Measurements from ENCODE around the gene TSPAN18. TPM values are rescaled to one million over a fixed set of nuclear protein-coding genes. Genes with fewer than 3 reads are reported as not detected.

The TSPAN18 gene
- total and polyA plus RNA-seq, 2 of the 4 experiments (the other 2 are of a cell fraction), result 0.36 to 1.1 TPM

- dilution Hi-C loops (cut with HindIII; ENCODE audit: low sequenced_read_pairs, unreplicated experiment), result no loop called here
- Histone ChIP-seq H2BK120ac (ENCODE audit: low read depth, low read length) (no peak overlapping the region), H4K5ac (ENCODE audit: low read depth, low read length) (no peak overlapping the region), H2BK15ac (ENCODE audit: low read depth, low read length) (no peak overlapping the region), H3K23ac (ENCODE audit: low read depth, low read length) (no peak overlapping the region), H3K9ac (ENCODE audit: low read depth, low read length) (no peak overlapping the region), H2AFZ (replicated peaks; ENCODE audit: low read length, poor library complexity) (no peak overlapping the region), H3K4me1 (ENCODE audit: control insufficient read depth, insufficient read depth, low read length) (no peaks in the 10 kb centered on the region), H2AK5ac (ENCODE audit: low read depth, low read length) (no peak overlapping the region), H3K4me2 (ENCODE audit: low read depth, low read length) (no peak overlapping the region), H3K36me3 (ENCODE audit: control insufficient read depth, insufficient read depth, low read length) (no peaks in the 10 kb centered on the region), H3K9me1 (ENCODE audit: insufficient read depth, low read length) (no peaks in the 10 kb centered on the region), H3K27ac (ENCODE audit: insufficient read depth, low read length) (no peak overlapping the region), H4K91ac (ENCODE audit: insufficient read depth, low read depth, low read length) (no peak overlapping the region), H4K20me1 (ENCODE audit: insufficient read depth, low read length) (no peaks in the 10 kb centered on the region), H2AK9ac (replicated peaks; ENCODE audit: low read depth, low read length, poor library complexity) (no peak overlapping the region), H3K14ac (replicated peaks; ENCODE audit: low read depth, low read length) (no peak overlapping the region), H2BK20ac (ENCODE audit: low read depth, low read length) (no peak overlapping the region), H3K4me3 (ENCODE audit: insufficient read depth, low read depth, low read length) (no peak overlapping the region), H3K27me3 (ENCODE audit: control insufficient read depth, insufficient read depth, low read length) (peaks cover 26% of the 10 kb centered on the region), H3K4ac (ENCODE audit: low read depth, low read length) (no peak overlapping the region), H3K79me1 (ENCODE audit: low read depth in 1 of 2, low read length in 2 of 2) (no peaks in the 10 kb centered on the region), H3K9me3 (ENCODE audit: control insufficient read depth, insufficient read depth, low read length) (no peaks in the 10 kb centered on the region), H2BK5ac (ENCODE audit: low read depth, low read length, poor library complexity, severe bottlenecking) (no peak overlapping the region), H3K56ac (ENCODE audit: extremely low read depth, insufficient read depth, low read length) (no peak overlapping the region), H3K18ac (ENCODE audit: low read depth, low read length) (no peak overlapping the region), H4K8ac (ENCODE audit: low read depth in 2 of 2, low read length in 2 of 2) (no peak overlapping the region)
- in situ Hi-C loops (cut with MboI; ENCODE audit: low sequenced_read_pairs), result no loop called here
- ATAC-seq (ENCODE audit: low read depth), result no peak
- POLR2A ChIA-PET (ENCODE audit: unreplicated experiment), result no interaction called here
- intact Hi-C loops (cut with micrococcal nuclease), result no loop called here
- no peak for TF ChIP-seq FOS (IDR thresholded peaks at IDR 0.05; ENCODE audit: low read depth, low read length)
- no peak for TF ChIP-seq CHD1 (IDR thresholded peaks at IDR 0.05; ENCODE audit: low read depth, low read length)
- TF ChIP-seq NFE2L2 (IDR thresholded peaks at IDR 0.05; ENCODE audit: low read depth, low read length), result no peak
- no peak for TF ChIP-seq USF2 (IDR thresholded peaks at IDR 0.05; ENCODE audit: low read depth, low read length)
- TF ChIP-seq MAZ (IDR thresholded peaks at IDR 0.05; ENCODE audit: borderline replicate concordance, low read depth, low read length), result no peak
- no peak for TF ChIP-seq ELK1 (IDR thresholded peaks at IDR 0.05; ENCODE audit: borderline replicate concordance, low read depth, low read length)
- no peak for TF ChIP-seq RFX5 (IDR thresholded peaks at IDR 0.05; ENCODE audit: low read depth, low read length)
- no peak for TF ChIP-seq MAFK (IDR thresholded peaks at IDR 0.05; ENCODE audit: low read depth, low read length)
- no peak for TF ChIP-seq CEBPB (IDR thresholded peaks at IDR 0.05; ENCODE audit: low read depth, low read length)
- TF ChIP-seq CTCF (conservative IDR thresholded peaks at IDR 0.05; ENCODE audit: low read depth, low read length), result no peak
- no peak for DNase-seq
- CTCF ChIA-PET, result no interaction called here
- 72% methylated on average over 4 of the region's 7 CpGs; no CpG with 5 or more reads in 1 of the 2 experiments for WGBS, 2 experiments (ENCODE audit: extremely low coverage in 2 of 2, insufficient read length in 1 of 2)
- no TSS peak for BruUV-seq (replicated peaks)
Measured at GRCh38 chr11:44963136-44963535, 236.4 kb downstream of the TSPAN18 start.

Data from IMR-90 (cell line).